PC-3 (cell line): ENCODE results near the gene ARFGAP1. TPM values are rescaled to one million over a fixed set of nuclear protein-coding genes. Genes with fewer than 3 reads are reported as not detected.
A peak's percentile ranks its signal among the peaks of the same experiment; 100 is the strongest.

Experiments used
- ATAC-seq: fragments of 200-7000 bp; cut with Tn5 transposase; 2 replicates; pipeline ENCODE4 v1.9.1; 2020; ENCODE audit warnings: mild to moderate bottlenecking, moderate library complexity
- BruUV-seq: library from RNA; stranded (reverse); fragments of 400-500 nt; replicated peaks from 2 replicates; lab custom pipeline; 2021; lab: Mats Ljungman, UMichigan
- CTCF ChIA-PET: fragments of 300-600 bp; sonication (Branson Sonifier 250); formaldehyde crosslinking; loops from one replicate; lab custom pipeline; 2022; ENCODE audit warnings: antibody characterized with exemption; lab: Charles Lee
- POLR2A ChIA-PET: fragments of 300-600 bp; sonication (Branson Sonifier 250); formaldehyde crosslinking; loops from one replicate; lab custom pipeline; 2022; ENCODE audit warnings: antibody characterized with exemption; ENCODE audit not compliant: unreplicated experiment; lab: Charles Lee
- DNase-seq: peaks from one replicate; pipeline ENCODE4 v3.0.0-alpha.2; 2015
- H2AFZ ChIP-seq: fragments of 300-600 bp; sonication (generic); 2 replicates; pipeline ENCODE4 v1.6.0; 2016; ENCODE audit warnings: antibody characterized with exemption, low read length
- H3F3A ChIP-seq: fragments of 300-600 bp; sonication (generic); one replicate; pipeline ENCODE4 v1.6.0; 2017; ENCODE audit warnings: antibody characterized with exemption, low read length, control low read depth, mild to moderate bottlenecking; ENCODE audit not compliant: unreplicated experiment
- H3K27ac ChIP-seq: fragments of 300-600 bp; sonication (generic); 2 replicates; pipeline ENCODE4 v1.5.1; 2016; ENCODE audit warnings: mild to moderate bottlenecking, low read length
- H3K27me3 ChIP-seq: fragments of 300-600 bp; sonication (generic); 2 replicates; pipeline ENCODE4 v1.6.1; 2016; ENCODE audit warnings: low read length, mixed read lengths
- H3K36me3 ChIP-seq: fragments of 300-600 bp; sonication (generic); 2 replicates; pipeline ENCODE4 v1.6.1; 2016; ENCODE audit warnings: low read depth, mixed run types, low read length, mixed read lengths
- H3K4me1 ChIP-seq: fragments of 300-600 bp; sonication (generic); 2 replicates; pipeline ENCODE4 v1.5.1; 2016; ENCODE audit warnings: low read length; ENCODE audit not compliant: insufficient read depth
- H3K4me2 ChIP-seq: fragments of 300-600 bp; sonication (generic); 2 replicates; pipeline ENCODE4 v1.6.0; 2016; ENCODE audit warnings: low read length
- H3K4me3 ChIP-seq: fragments of 300-600 bp; sonication (generic); 2 replicates; pipeline ENCODE4 v1.5.1; 2016; ENCODE audit warnings: mild to moderate bottlenecking, low read length, mixed read lengths
- H3K79me2 ChIP-seq: fragments of 300-600 bp; sonication (generic); 2 replicates; pipeline ENCODE4 v1.6.1; 2017; ENCODE audit warnings: low read length, mixed read lengths
- H3K9ac ChIP-seq: fragments of 300-600 bp; sonication (generic); 2 replicates; pipeline ENCODE4 v1.6.0; 2016; ENCODE audit warnings: mild to moderate bottlenecking, low read length
- H3K9me2 ChIP-seq: fragments of 300-600 bp; sonication (generic); replicated peaks from 2 replicates; pipeline ENCODE4 v1.6.1; 2016; ENCODE audit warnings: mixed run types, low read length, mixed read lengths
- H3K9me3 ChIP-seq: fragments of 300-600 bp; sonication (generic); 2 replicates; pipeline ENCODE4 v1.6.1; 2016; ENCODE audit warnings: low read length, mixed read lengths
- H4K20me1 ChIP-seq: fragments of 300-600 bp; sonication (generic); 2 replicates; pipeline ENCODE4 v1.6.1; 2016; ENCODE audit warnings: low read length, mixed read lengths
- EZH2 ChIP-seq: fragments of 300-600 bp; sonication (generic); IDR thresholded peaks from one replicate; pipeline ENCODE4 v1.6.1; 2017; ENCODE audit warnings: antibody characterized with exemption, mild to moderate bottlenecking, low read length; ENCODE audit not compliant: unreplicated experiment
- EZH2phosphoT487 ChIP-seq: fragments of 300-600 bp; sonication (generic); IDR thresholded peaks from 2 replicates; pipeline ENCODE4 v1.6.1; 2018; ENCODE audit warnings: mild to moderate bottlenecking, antibody characterized with exemption, low read length, borderline replicate concordance
- intact Hi-C: fragments of 100-400 bp; cut with micrococcal nuclease; formaldehyde crosslinking; loops from 2 replicates; pipeline ENCODE4 v1.9.0; 2023
- total RNA-seq: library from RNA; depleted of rRNA; stranded (reverse); fragments of >200 nt; gene quantifications from 2 replicates; pipeline ENCODE4 v1.2.3, GENCODE V29; 2014
- TF ChIP-seq, protein P1 (sequence below): fragments of 300-600 bp; sonication (generic); conservative IDR thresholded peaks from 2 replicates; pipeline ENCODE4 v1.5.1; 2017; ENCODE audit warnings: antibody characterized with exemption, low read depth, mild to moderate bottlenecking, low read length

The ARFGAP1 gene
- total RNA-seq, 1 experiment from 2014 or later, result 75.6 TPM

GRCh38 chr20:63322146-63322932 is 49.7 kb downstream of the ARFGAP1 start:
- DNase-seq, result no peak
- no peak overlapping the region for H3K9ac ChIP-seq
- ChIA-PET POLR2A (no interaction called here), CTCF (interaction anchor here (1.0 kb wide), 1 partner anchor 13 kb away, joined by 4 read pairs; no protein-coding TSS in a partner anchor)
- H2AFZ ChIP-seq, result no peak overlapping the region
- no peak overlapping the region for H3K4me2 ChIP-seq
- H3K4me3 ChIP-seq, result no peak overlapping the region
- no peaks in the 10 kb centered on the region for H3K4me1 ChIP-seq
- H3K36me3 ChIP-seq, result no peaks in the 10 kb centered on the region
- H3K9me2 ChIP-seq, result no peaks in the 10 kb centered on the region
- TF ChIP-seq EZH2 (no peak), EZH2phosphoT487 (no peak)
- TF ChIP-seq, protein P1, sequence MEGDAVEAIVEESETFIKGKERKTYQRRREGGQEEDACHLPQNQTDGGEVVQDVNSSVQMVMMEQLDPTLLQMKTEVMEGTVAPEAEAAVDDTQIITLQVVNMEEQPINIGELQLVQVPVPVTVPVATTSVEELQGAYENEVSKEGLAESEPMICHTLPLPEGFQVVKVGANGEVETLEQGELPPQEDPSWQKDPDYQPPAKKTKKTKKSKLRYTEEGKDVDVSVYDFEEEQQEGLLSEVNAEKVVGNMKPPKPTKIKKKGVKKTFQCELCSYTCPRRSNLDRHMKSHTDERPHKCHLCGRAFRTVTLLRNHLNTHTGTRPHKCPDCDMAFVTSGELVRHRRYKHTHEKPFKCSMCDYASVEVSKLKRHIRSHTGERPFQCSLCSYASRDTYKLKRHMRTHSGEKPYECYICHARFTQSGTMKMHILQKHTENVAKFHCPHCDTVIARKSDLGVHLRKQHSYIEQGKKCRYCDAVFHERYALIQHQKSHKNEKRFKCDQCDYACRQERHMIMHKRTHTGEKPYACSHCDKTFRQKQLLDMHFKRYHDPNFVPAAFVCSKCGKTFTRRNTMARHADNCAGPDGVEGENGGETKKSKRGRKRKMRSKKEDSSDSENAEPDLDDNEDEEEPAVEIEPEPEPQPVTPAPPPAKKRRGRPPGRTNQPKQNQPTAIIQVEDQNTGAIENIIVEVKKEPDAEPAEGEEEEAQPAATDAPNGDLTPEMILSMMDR, result no peak
- H3K79me2 ChIP-seq, result no peaks in the 10 kb centered on the region
- peaks cover 20% of the 10 kb centered on the region; the same call in 1 of the 2 replicates for H3K27me3 ChIP-seq
- H3F3A ChIP-seq, result no peaks in the 10 kb centered on the region
- no peaks in the 10 kb centered on the region for H3K9me3 ChIP-seq
- intact Hi-C loops, result no loop called here
- BruUV-seq, result no TSS peak
- H3K27ac ChIP-seq, result no peak overlapping the region
- ATAC-seq, result no peak
- H4K20me1 ChIP-seq, result no peaks in the 10 kb centered on the region

DNA sequence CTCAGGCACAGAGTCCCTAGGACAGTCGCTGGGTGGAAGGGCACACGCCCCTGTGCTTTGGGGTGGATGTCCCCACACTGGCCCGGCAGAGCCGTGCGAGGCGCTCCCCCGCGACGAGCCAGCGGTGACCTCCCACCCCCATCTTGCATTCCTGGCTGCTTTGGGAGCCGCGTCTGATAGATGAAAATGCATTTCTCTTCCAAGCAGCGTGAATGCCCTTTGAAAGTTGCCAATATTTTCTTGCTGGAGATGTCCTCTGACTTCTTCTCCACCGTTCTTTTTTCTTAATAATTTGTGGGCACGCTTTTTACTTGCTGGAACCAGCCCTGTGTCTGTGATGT is 50.3 kb downstream of the ARFGAP1 start:
- Histone ChIP-seq H3K9me3 (no peaks in the 10 kb centered on the region), H3K4me3 (no peak overlapping the region), H3K4me1 (no peaks in the 10 kb centered on the region), H3K79me2 (no peaks in the 10 kb centered on the region), H3K9ac (no peak overlapping the region), H4K20me1 (no peaks in the 10 kb centered on the region), H3K27ac (no peak overlapping the region), H3K9me2 (no peaks in the 10 kb centered on the region), H2AFZ (no peak overlapping the region), H3K36me3 (no peaks in the 10 kb centered on the region), H3F3A (no peaks in the 10 kb centered on the region), H3K4me2 (no peak overlapping the region), H3K27me3 (peaks cover 20% of the 10 kb centered on the region; the same call in 1 of the 2 replicates)
- ChIA-PET CTCF (no interaction called here), POLR2A (no interaction called here)
- intact Hi-C loops, result no loop called here
- ATAC-seq (no peak), DNase-seq (no peak)
- BruUV-seq, result no TSS peak
- TF ChIP-seq EZH2, result no peak
- no peak for TF ChIP-seq EZH2phosphoT487
- TF ChIP-seq, protein P1, result no peak

- intact Hi-C loops, result no loop called here
- H3K27ac ChIP-seq, result no peak overlapping the region
- BruUV-seq, result no TSS peak
- CTCF ChIA-PET, result no interaction called here
- H3K9me3 ChIP-seq, result no peaks in the 10 kb centered on the region
- peaks cover 20% of the 10 kb centered on the region; the same call in 1 of the 2 replicates for H3K27me3 ChIP-seq
- no peaks in the 10 kb centered on the region for H4K20me1 ChIP-seq
- H3K4me2 ChIP-seq, result no peak overlapping the region
- no peaks in the 10 kb centered on the region for H3K4me1 ChIP-seq
- H3K36me3 ChIP-seq, result no peaks in the 10 kb centered on the region
- no peaks in the 10 kb centered on the region for H3F3A ChIP-seq
- TF ChIP-seq, protein P1, result 0 out of 2 replicates have a peak, but pooled peaks have one; percentile 12
- TF ChIP-seq EZH2, result no peak
- POLR2A ChIA-PET, result no interaction called here
- H3K9me2 ChIP-seq, result no peaks in the 10 kb centered on the region
- H3K79me2 ChIP-seq, result no peaks in the 10 kb centered on the region
- DNase-seq (no peak), ATAC-seq (no peak)
- no peak overlapping the region for H2AFZ ChIP-seq
- no peak overlapping the region for H3K4me3 ChIP-seq
- no peak overlapping the region for H3K9ac ChIP-seq
These were observed 50.9 kb downstream of the ARFGAP1 start for GRCh38 chr20:63323357-63323981.
